Caki2 (cell line): ENCODE results near the gene ABT1. TPM values are rescaled to one million over a fixed set of nuclear protein-coding genes. Genes with fewer than 3 reads are reported as not detected.

Experiments
- total RNA-seq: library from RNA; depleted of rRNA; stranded (reverse); fragments of >200 nt; shearing (Covaris generic); gene quantifications from 2 replicates; pipeline ENCODE4 v1.2.3, GENCODE V29; 2014; ENCODE audit warnings: low replicate concordance; rRNA removed

The ABT1 gene
- total RNA-seq, 1 experiment from 2014 or later, result 24.0 TPM

Other genes with a start within 250 kb of the ABT1 start
- 34.2 and 38.7 TPM in 2 replicates for gene BTN3A2, start 231.8 kb upstream of the ABT1 start, total RNA-seq
- gene BTN2A2, start 213.8 kb upstream of the ABT1 start, total RNA-seq, result 12.7 and 16.0 TPM in 2 replicates
- gene BTN3A1, start 194.7 kb upstream of the ABT1 start, total RNA-seq, result 36.4 and 50.4 TPM in 2 replicates
- 10.6 and 19.0 TPM in 2 replicates for gene BTN3A3, start 156.4 kb upstream of the ABT1 start, total RNA-seq
- 14.1 and 20.3 TPM in 2 replicates for gene BTN2A1, start 139.0 kb upstream of the ABT1 start, total RNA-seq
- gene BTN1A1, start 96.7 kb upstream of the ABT1 start, total RNA-seq, result 0.47 TPM in 1 of 2 replicates, not detected in the other
- 136 and 165 TPM in 2 replicates for gene HMGN4, start 58.6 kb upstream of the ABT1 start, total RNA-seq
- gene ZNF322, start 62.8 kb downstream of the ABT1 start, total RNA-seq, result 15.4 and 21.5 TPM in 2 replicates